Measurements from ENCODE around the gene MRPS2. TPM values are rescaled to one million over a fixed set of nuclear protein-coding genes. Genes with fewer than 3 reads are reported as not detected.
A peak's percentile ranks its signal among the peaks of the same experiment; 100 is the strongest.
"Not testable (repeated sequence)": the region's sequence is repeated elsewhere in the genome, so short reads cannot be mapped to it uniquely, and the experiment has no call there.

The MRPS2 gene
- total RNA-seq: 66.6 and 70.8 TPM in 2 replicates

GRCh38 chr9:135500525-135501260 is at the start of gene MRPS2:
Gene MRPS2, plus strand, starts transcription at chr9:135500682. Its CDS starts 29 bp downstream, at chr9:135500711.
- Mint-ChIP-seq H3K9me3 (no peaks in the 10 kb centered on the region), H3K4me1 (ENCODE audit: low read depth) (peaks cover 18% of the 10 kb centered on the region), H3K4me3 (peak within 1 kb of the TSS; percentile 92), H3K27me3 (ENCODE audit: insufficient read depth) (peaks cover 7% of the 10 kb centered on the region), H3K36me3 (ENCODE audit: low read depth) (peaks cover 16% of the 10 kb centered on the region), H3K27ac (peak within 1 kb of the TSS; percentile 91)
- intact Hi-C loops (cut with micrococcal nuclease): loop anchor here (1.0 to 10.0 kb wide), 3 partner anchors 11 to 614 kb away; partner anchors contain the start of gene TMEM250
- peak; percentile 85 for DNase-seq (ENCODE audit: low spot score)

GRCh38 chr9:135450956-135451355 is 49.5 kb upstream of the MRPS2 start:
- Mint-ChIP-seq H3K27me3 (ENCODE audit: insufficient read depth) (peaks cover 6% of the 10 kb centered on the region), H3K9me3 (no peaks in the 10 kb centered on the region)

GRCh38 chr9:135451909-135452308 is 48.6 kb upstream of the MRPS2 start:
- H3K27me3 Mint-ChIP-seq (ENCODE audit: insufficient read depth); H3K4me3 Mint-ChIP-seq; intact Hi-C loops (cut with micrococcal nuclease); H3K36me3 Mint-ChIP-seq (ENCODE audit: low read depth); H3K27ac Mint-ChIP-seq; H3K9me3 Mint-ChIP-seq; DNase-seq (ENCODE audit: low spot score); H3K4me1 Mint-ChIP-seq (ENCODE audit: low read depth): not testable (repeated sequence)

More at GRCh38 chr9:135450956-135451355, 49.5 kb upstream of the MRPS2 start:
- Mint-ChIP-seq H3K27ac (no peak overlapping the region), H3K4me3 (no peak overlapping the region), H3K4me1 (ENCODE audit: low read depth) (no peaks in the 10 kb centered on the region), H3K36me3 (ENCODE audit: low read depth) (no peaks in the 10 kb centered on the region)
- no peak for DNase-seq (ENCODE audit: low spot score)
- intact Hi-C loops (cut with micrococcal nuclease): no loop called here

- Mint-ChIP-seq H3K4me1 (ENCODE audit: low read depth) (no peaks in the 10 kb centered on the region), H3K27ac (no peak overlapping the region), H3K36me3 (ENCODE audit: low read depth) (no peaks in the 10 kb centered on the region), H3K9me3 (no peaks in the 10 kb centered on the region), H3K27me3 (ENCODE audit: insufficient read depth) (peaks cover 13% of the 10 kb centered on the region), H3K4me3 (no peak overlapping the region)
- DNase-seq (ENCODE audit: low spot score): no peak
- intact Hi-C loops (cut with micrococcal nuclease): no loop called here
Measured at GRCh38 chr9:135454737-135455136, 45.7 kb upstream of the MRPS2 start.

GRCh38 chr9:135455401-135456030 is 45.0 kb upstream of the MRPS2 start:
- Mint-ChIP-seq H3K36me3 (ENCODE audit: low read depth) (no peaks in the 10 kb centered on the region), H3K27me3 (ENCODE audit: insufficient read depth) (peaks cover 13% of the 10 kb centered on the region), H3K27ac (no peak overlapping the region), H3K4me1 (ENCODE audit: low read depth) (no peaks in the 10 kb centered on the region), H3K4me3 (no peak overlapping the region), H3K9me3 (no peaks in the 10 kb centered on the region)
- intact Hi-C loops (cut with micrococcal nuclease): no loop called here
- no peak for DNase-seq (ENCODE audit: low spot score)

GRCh38 chr9:135456436-135457104 is 43.9 kb upstream of the MRPS2 start:
- Mint-ChIP-seq H3K27me3 (ENCODE audit: insufficient read depth) (peaks cover 13% of the 10 kb centered on the region), H3K4me3 (no peak overlapping the region), H3K27ac (no peak overlapping the region), H3K4me1 (ENCODE audit: low read depth) (no peaks in the 10 kb centered on the region), H3K9me3 (no peaks in the 10 kb centered on the region), H3K36me3 (ENCODE audit: low read depth) (no peaks in the 10 kb centered on the region)
- no peak for DNase-seq (ENCODE audit: low spot score)
- intact Hi-C loops (cut with micrococcal nuclease): no loop called here

- peaks cover 13% of the 10 kb centered on the region for H3K27me3 Mint-ChIP-seq (ENCODE audit: insufficient read depth)
- intact Hi-C loops (cut with micrococcal nuclease); H3K9me3 Mint-ChIP-seq; DNase-seq (ENCODE audit: low spot score); H3K4me1 Mint-ChIP-seq (ENCODE audit: low read depth); H3K36me3 Mint-ChIP-seq (ENCODE audit: low read depth); H3K4me3 Mint-ChIP-seq; H3K27ac Mint-ChIP-seq: not testable (repeated sequence)
Measured at GRCh38 chr9:135458478-135458877, 42.0 kb upstream of the MRPS2 start.

GRCh38 chr9:135461936-135462335 is 38.5 kb upstream of the MRPS2 start:
- Mint-ChIP-seq H3K4me3 (no peak overlapping the region), H3K27me3 (ENCODE audit: insufficient read depth) (peaks cover 17% of the 10 kb centered on the region), H3K9me3 (no peaks in the 10 kb centered on the region), H3K36me3 (ENCODE audit: low read depth) (no peaks in the 10 kb centered on the region), H3K27ac (no peak overlapping the region), H3K4me1 (ENCODE audit: low read depth) (no peaks in the 10 kb centered on the region)
- DNase-seq (ENCODE audit: low spot score): no peak
- intact Hi-C loops (cut with micrococcal nuclease): no loop called here

GRCh38 chr9:135463140-135463539 is 37.3 kb upstream of the MRPS2 start:
- Mint-ChIP-seq H3K36me3 (ENCODE audit: low read depth) (no peaks in the 10 kb centered on the region), H3K9me3 (no peaks in the 10 kb centered on the region), H3K4me1 (ENCODE audit: low read depth) (no peaks in the 10 kb centered on the region), H3K27ac (no peak overlapping the region), H3K4me3 (no peak overlapping the region), H3K27me3 (ENCODE audit: insufficient read depth) (peaks cover 18% of the 10 kb centered on the region)
- DNase-seq (ENCODE audit: low spot score): no peak
- intact Hi-C loops (cut with micrococcal nuclease): no loop called here

GRCh38 chr9:135464181-135464580 is 36.3 kb upstream of the MRPS2 start:
- Mint-ChIP-seq H3K9me3 (no peaks in the 10 kb centered on the region), H3K4me3 (no peak overlapping the region), H3K36me3 (ENCODE audit: low read depth) (peaks cover 1% of the 10 kb centered on the region), H3K4me1 (ENCODE audit: low read depth) (peaks cover 7% of the 10 kb centered on the region), H3K27me3 (ENCODE audit: insufficient read depth) (peaks cover 15% of the 10 kb centered on the region), H3K27ac (no peak overlapping the region)
- intact Hi-C loops (cut with micrococcal nuclease): no loop called here
- DNase-seq (ENCODE audit: low spot score): no peak

- intact Hi-C loops (cut with micrococcal nuclease): loop anchor here (5.0 kb wide), 1 partner anchor 33 kb away; the partner anchor contains the start of gene MRPS2
- Mint-ChIP-seq H3K4me3 (peak overlapping the region; percentile 65), H3K27ac (peak overlapping the region; percentile 79), H3K36me3 (ENCODE audit: low read depth) (peaks cover 1% of the 10 kb centered on the region), H3K9me3 (no peaks in the 10 kb centered on the region), H3K4me1 (ENCODE audit: low read depth) (peaks cover 17% of the 10 kb centered on the region), H3K27me3 (ENCODE audit: insufficient read depth) (peaks cover 13% of the 10 kb centered on the region)
- DNase-seq (ENCODE audit: low spot score): peak; percentile 44
Measured at GRCh38 chr9:135468854-135469521, 31.5 kb upstream of the MRPS2 start.

GRCh38 chr9:135471791-135472640 is 28.5 kb upstream of the MRPS2 start:
- Mint-ChIP-seq H3K9me3 (no peaks in the 10 kb centered on the region), H3K4me3 (no peak overlapping the region), H3K27me3 (ENCODE audit: insufficient read depth) (peaks cover 7% of the 10 kb centered on the region), H3K27ac (no peak overlapping the region), H3K36me3 (ENCODE audit: low read depth) (peaks cover 1% of the 10 kb centered on the region), H3K4me1 (ENCODE audit: low read depth) (peaks cover 17% of the 10 kb centered on the region)
- no peak for DNase-seq (ENCODE audit: low spot score)
- intact Hi-C loops (cut with micrococcal nuclease): no loop called here
